HG03565 (cell line): ENCODE results near the gene ATP8B1.

Experiments
- ATAC-seq: cut with Tn5 transposase; IDR thresholded peaks from one replicate; pipeline ENCODE4 v1.9.1; 2021; ENCODE audit warnings: mild to moderate bottlenecking, moderate library complexity; ENCODE audit not compliant: unreplicated experiment

The ATP8B1 gene

GRCh38 chr18:57794951-57795728 lies 8.0 kb downstream of the ATP8B1 start:
- no peak for ATAC-seq

- ATAC-seq = no peak
These were observed 9.7 kb downstream of the ATP8B1 start for GRCh38 chr18:57793302-57793986.

- ATAC-seq = no peak
These were observed 10.3 kb downstream of the ATP8B1 start for GRCh38 chr18:57792631-57793301.

DNA sequence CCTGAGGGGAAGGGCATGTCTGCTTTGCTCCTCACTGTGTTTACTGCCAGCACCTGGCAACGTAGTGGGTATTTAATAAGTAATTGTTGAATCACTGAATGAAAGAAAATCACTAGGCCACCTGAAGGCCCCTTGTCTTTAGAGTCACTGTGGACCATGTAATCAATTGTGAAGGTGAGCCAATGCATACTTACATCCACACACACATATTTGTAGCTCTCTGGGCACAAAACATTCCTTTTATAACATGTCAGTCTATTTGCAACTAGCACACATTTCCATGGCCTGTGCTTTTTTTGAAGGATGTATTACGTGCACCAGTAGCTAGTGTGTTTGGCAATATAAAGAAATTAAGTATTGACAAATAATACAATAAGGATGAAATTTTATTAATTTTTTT lies 11.2 kb downstream of the ATP8B1 start:
- no peak for ATAC-seq

- ATAC-seq = no peak
These were observed 11.9 kb downstream of the ATP8B1 start for GRCh38 chr18:57791192-57791591.

GRCh38 chr18:57790316-57790715 lies 12.8 kb downstream of the ATP8B1 start:
- ATAC-seq = no peak

DNA sequence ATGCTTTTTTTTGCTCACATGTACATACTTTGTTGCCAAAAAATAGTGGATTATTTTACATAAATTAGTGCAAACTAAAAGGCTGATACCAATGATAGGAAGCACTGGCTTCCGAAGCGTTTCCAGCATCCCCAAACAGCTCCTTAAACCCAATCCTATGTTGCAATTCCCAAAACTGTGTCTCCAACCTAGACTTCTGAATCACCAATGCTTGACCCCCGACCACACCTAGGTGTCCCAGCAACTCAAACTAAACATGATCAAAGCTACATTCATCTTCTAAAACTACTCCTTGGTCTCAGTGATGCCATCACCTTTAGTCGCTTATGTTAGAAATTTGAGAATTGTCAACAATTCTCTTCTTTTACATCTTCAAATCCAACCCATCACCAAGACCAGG lies 13.4 kb downstream of the ATP8B1 start:
- ATAC-seq = no peak

DNA sequence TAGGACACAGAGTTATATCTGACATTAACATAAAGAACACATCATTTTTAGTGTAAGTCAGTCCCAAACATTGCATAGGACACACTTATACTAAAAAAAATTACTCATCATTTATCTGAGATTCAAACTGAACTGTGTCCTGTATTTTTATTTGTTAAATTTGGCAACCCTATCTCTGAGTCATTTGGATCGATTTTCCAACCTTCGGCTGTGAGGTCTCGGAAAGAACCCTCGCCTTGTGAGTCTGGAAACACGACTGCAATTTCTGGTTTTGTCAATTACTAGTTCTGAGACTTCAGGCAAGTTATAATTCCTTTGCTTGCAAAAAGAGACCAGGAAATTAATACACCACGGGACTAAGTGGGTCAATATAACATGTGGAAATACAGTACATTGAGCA lies 14.0 kb downstream of the ATP8B1 start:
- no peak for ATAC-seq

DNA sequence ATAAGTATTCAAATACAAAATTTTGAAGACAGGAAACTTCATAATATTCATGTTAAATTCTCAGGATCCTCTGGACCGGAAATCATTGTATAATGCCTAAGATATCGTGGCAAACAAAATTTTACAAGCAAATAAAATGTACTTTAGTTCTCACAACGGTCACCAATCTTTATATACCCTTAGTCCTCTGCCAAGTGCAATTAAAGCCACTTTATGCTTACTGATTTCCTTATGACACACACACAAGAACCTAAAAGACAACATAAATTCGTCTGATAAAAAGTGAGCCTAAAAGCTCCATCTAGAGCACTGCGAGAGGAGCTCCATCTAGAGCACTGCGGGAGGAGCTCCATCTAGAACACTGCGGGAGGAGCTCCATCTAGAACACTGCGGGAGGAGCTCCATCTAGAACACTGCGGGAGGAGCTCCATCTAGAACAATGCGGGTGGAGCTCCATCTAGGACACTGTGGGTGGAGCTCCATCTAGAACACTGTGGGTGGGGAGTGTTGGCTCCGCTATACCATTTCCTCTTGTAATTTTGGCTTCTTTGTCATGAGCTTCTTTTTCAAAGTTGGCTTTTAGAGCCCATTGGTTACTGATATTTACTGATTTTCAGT lies 15.9 kb downstream of the ATP8B1 start:
- ATAC-seq = no peak

GRCh38 chr18:57785751-57786437 lies 17.2 kb downstream of the ATP8B1 start:
- no peak for ATAC-seq

DNA sequence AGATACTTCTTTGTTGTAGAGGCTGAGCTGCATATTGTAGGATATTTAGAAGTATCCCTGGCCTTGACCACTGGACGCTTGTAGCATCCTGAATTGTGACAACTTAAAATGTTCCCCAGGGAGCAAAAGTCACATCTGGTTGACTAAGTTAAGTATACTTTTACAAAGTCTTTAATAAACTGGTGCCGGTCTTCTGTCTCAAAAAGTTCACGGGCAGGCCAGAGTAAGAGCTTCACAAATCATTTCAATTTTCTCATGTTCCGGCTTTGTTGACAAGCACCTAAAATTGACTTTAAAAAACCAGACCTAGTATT lies 18.4 kb downstream of the ATP8B1 start:
- no peak for ATAC-seq

GRCh38 chr18:57784034-57784800 lies 18.9 kb downstream of the ATP8B1 start:
- no peak for ATAC-seq

DNA sequence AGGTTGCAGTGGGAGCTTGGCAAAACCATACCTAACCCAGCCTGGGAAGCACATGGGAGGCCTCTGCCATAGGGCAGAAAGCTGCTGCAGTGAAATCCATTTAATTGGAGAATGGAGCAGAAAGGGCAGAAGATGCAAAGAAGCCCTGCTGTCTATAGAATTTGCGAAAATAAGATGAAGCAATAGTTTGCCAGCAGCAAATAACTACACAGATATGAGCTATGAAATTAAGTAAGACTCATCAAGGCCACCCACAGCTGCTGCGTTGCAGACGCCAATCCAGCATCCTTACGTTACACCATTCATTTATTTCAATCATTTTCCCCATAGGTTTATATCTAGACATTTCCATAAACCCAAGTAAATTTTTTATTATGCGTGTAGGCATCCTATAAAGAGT lies 21.1 kb downstream of the ATP8B1 start:
- ATAC-seq = no peak

DNA sequence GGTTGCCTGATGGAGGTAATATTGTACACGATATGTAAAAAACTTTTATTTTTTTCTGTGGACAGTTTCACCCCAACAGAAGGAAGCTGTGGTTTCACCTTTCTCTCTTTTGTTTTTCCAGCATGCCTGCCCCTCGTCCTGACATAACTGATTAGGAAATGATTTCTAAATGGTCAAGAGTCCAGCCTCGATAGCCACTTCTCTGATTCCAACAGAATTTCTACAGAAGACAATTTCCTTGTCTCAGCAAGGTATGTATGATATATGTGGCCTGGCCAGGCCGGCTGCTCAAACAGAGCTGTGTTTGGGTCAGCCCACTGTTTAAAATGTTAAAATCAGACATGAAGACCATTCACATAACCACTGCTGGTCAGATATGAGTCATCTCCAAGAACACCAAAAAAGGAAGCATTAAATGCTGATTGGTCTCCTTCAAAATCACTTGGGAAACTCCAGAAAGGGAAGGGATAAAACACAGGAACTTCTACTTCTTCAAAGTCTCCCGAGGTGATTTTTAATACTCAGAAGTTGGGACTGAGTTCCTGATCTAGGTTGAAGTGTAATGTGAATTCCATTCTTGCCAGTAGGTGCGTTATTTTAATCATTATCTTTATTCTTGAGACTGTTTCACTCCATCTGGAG lies 22.3 kb downstream of the ATP8B1 start:
- no peak for ATAC-seq

- no peak for ATAC-seq
These were observed 22.8 kb downstream of the ATP8B1 start for GRCh38 chr18:57780318-57780705.

GRCh38 chr18:57776767-57777166 lies 26.3 kb downstream of the ATP8B1 start:
- no peak for ATAC-seq

GRCh38 chr18:57776354-57776753 lies 26.8 kb downstream of the ATP8B1 start:
- ATAC-seq = no peak

- ATAC-seq = no peak
These were observed 27.2 kb downstream of the ATP8B1 start for GRCh38 chr18:57775937-57776336.

- ATAC-seq = no peak
These were observed 30.7 kb downstream of the ATP8B1 start for GRCh38 chr18:57772387-57772799.

DNA sequence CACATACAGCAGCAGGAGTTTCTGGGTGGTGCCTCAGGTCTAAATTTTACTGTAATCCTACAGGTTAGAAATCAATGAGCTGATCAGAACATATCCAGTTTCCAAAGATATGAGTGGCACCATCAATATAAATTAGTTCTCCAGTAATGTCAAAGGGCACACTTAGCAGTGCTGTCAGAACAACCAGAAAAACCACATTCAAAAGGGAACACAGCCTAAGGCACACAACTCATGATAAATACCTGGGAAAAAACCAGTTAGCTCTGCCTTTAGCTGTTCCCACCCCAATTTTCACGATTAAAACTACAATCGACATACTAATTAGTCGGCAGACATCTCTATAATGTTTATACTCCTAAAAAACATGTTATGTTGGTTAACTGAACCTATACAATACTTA lies 31.5 kb downstream of the ATP8B1 start:
- ATAC-seq = no peak
